Measurements from ENCODE around the gene TCF7L1. TPM values are rescaled to one million over a fixed set of nuclear protein-coding genes. Genes with fewer than 3 reads are reported as not detected.
"Not testable (repeated sequence)": the region's sequence is repeated elsewhere in the genome, so short reads cannot be mapped to it uniquely, and the experiment has no call there.

TCF7L1 gene
- total RNA-seq, 1 experiment from 2014 or later: 3.0 TPM

GRCh38 chr2:85310330-85310729 lies 177.1 kb downstream of the TCF7L1 start:
- no peaks in the 10 kb centered on the region for H3K9me3 Mint-ChIP-seq (ENCODE audit: low read depth, unreplicated experiment)
- CTCF ChIA-PET: interaction anchor here (0.6 kb wide), 1 partner anchor 975 kb away, joined by 4 read pairs; no protein-coding TSS in a partner anchor
- peaks cover 6% of the 10 kb centered on the region for H3K27me3 Mint-ChIP-seq (ENCODE audit: unreplicated experiment)
- H3K4me3 Mint-ChIP-seq (ENCODE audit: low read depth, unreplicated experiment): no peak overlapping the region
- BruUV-seq (replicated peaks): no TSS peak
- peaks cover 31% of the 10 kb centered on the region for H3K4me1 Mint-ChIP-seq (ENCODE audit: low read depth, unreplicated experiment)
- no peak for DNase-seq
- intact Hi-C loops (cut with micrococcal nuclease; ENCODE audit: unreplicated experiment): no loop called here
- H3K27ac Mint-ChIP-seq (ENCODE audit: unreplicated experiment): no peak overlapping the region
- peaks cover 8% of the 10 kb centered on the region for H3K36me3 Mint-ChIP-seq (ENCODE audit: insufficient read depth, unreplicated experiment)
- no peak for TF ChIP-seq CTCF (IDR thresholded peaks at IDR 0.05; ENCODE audit: unreplicated experiment)

GRCh38 chr2:85312404-85312803 lies 179.2 kb downstream of the TCF7L1 start:
- H3K36me3 Mint-ChIP-seq (ENCODE audit: insufficient read depth, unreplicated experiment): peaks cover 17% of the 10 kb centered on the region
- CTCF ChIA-PET: interaction anchor here (0.7 kb wide), 1 partner anchor 9 kb away, joined by 3 read pairs; no protein-coding TSS in a partner anchor
- no peak overlapping the region for H3K4me3 Mint-ChIP-seq (ENCODE audit: low read depth, unreplicated experiment)
- no peak for DNase-seq
- no TSS peak for BruUV-seq (replicated peaks)
- H3K4me1 Mint-ChIP-seq (ENCODE audit: low read depth, unreplicated experiment): peaks cover 22% of the 10 kb centered on the region
- TF ChIP-seq CTCF (IDR thresholded peaks at IDR 0.05; ENCODE audit: unreplicated experiment): no peak
- no peak overlapping the region for H3K27ac Mint-ChIP-seq (ENCODE audit: unreplicated experiment)
- no peaks in the 10 kb centered on the region for H3K27me3 Mint-ChIP-seq (ENCODE audit: unreplicated experiment)
- intact Hi-C loops (cut with micrococcal nuclease; ENCODE audit: unreplicated experiment): no loop called here
- H3K9me3 Mint-ChIP-seq (ENCODE audit: low read depth, unreplicated experiment): no peaks in the 10 kb centered on the region

GRCh38 chr2:85314884-85315242 lies 181.7 kb downstream of the TCF7L1 start:
- CTCF ChIA-PET: no interaction called here
- no peak for DNase-seq
- Mint-ChIP-seq H3K27me3 (ENCODE audit: unreplicated experiment) (no peaks in the 10 kb centered on the region), H3K4me3 (ENCODE audit: low read depth, unreplicated experiment) (no peak overlapping the region), H3K9me3 (ENCODE audit: low read depth, unreplicated experiment) (no peaks in the 10 kb centered on the region), H3K27ac (ENCODE audit: unreplicated experiment) (no peak overlapping the region), H3K4me1 (ENCODE audit: low read depth, unreplicated experiment) (peaks cover 5% of the 10 kb centered on the region), H3K36me3 (ENCODE audit: insufficient read depth, unreplicated experiment) (peaks cover 30% of the 10 kb centered on the region)
- BruUV-seq (replicated peaks): no TSS peak
- intact Hi-C loops (cut with micrococcal nuclease; ENCODE audit: unreplicated experiment): no loop called here
- TF ChIP-seq CTCF (IDR thresholded peaks at IDR 0.05; ENCODE audit: unreplicated experiment): no peak

- not testable (repeated sequence) for H3K27me3 Mint-ChIP-seq (ENCODE audit: unreplicated experiment)
These were observed 182.7 kb downstream of the TCF7L1 start for GRCh38 chr2:85315921-85316320.

GRCh38 chr2:85318222-85319074 lies 185.3 kb downstream of the TCF7L1 start:
- no peak overlapping the region for H3K4me3 Mint-ChIP-seq (ENCODE audit: low read depth, unreplicated experiment)
- H3K9me3 Mint-ChIP-seq (ENCODE audit: low read depth, unreplicated experiment): no peaks in the 10 kb centered on the region
- no peak for DNase-seq
- peaks cover 8% of the 10 kb centered on the region for H3K4me1 Mint-ChIP-seq (ENCODE audit: low read depth, unreplicated experiment)
- intact Hi-C loops (cut with micrococcal nuclease; ENCODE audit: unreplicated experiment): no loop called here
- CTCF ChIA-PET: interaction anchor here (0.6 to 1.1 kb wide), 4 partner anchors 18 to 344 kb away, joined by 3 to 7 read pairs (median 4); no protein-coding TSS in a partner anchor
- H3K27me3 Mint-ChIP-seq (ENCODE audit: unreplicated experiment): no peaks in the 10 kb centered on the region
- no peak overlapping the region for H3K27ac Mint-ChIP-seq (ENCODE audit: unreplicated experiment)
- no peak for TF ChIP-seq CTCF (IDR thresholded peaks at IDR 0.05; ENCODE audit: unreplicated experiment)
- peaks cover 64% of the 10 kb centered on the region for H3K36me3 Mint-ChIP-seq (ENCODE audit: insufficient read depth, unreplicated experiment)
- BruUV-seq (replicated peaks): no TSS peak

More at GRCh38 chr2:85315921-85316320, 182.7 kb downstream of the TCF7L1 start:
- BruUV-seq (replicated peaks); H3K27ac Mint-ChIP-seq (ENCODE audit: unreplicated experiment); intact Hi-C loops (cut with micrococcal nuclease; ENCODE audit: unreplicated experiment); DNase-seq; CTCF ChIA-PET; H3K9me3 Mint-ChIP-seq (ENCODE audit: low read depth, unreplicated experiment); H3K4me1 Mint-ChIP-seq (ENCODE audit: low read depth, unreplicated experiment); H3K4me3 Mint-ChIP-seq (ENCODE audit: low read depth, unreplicated experiment): not testable (repeated sequence)
- H3K36me3 Mint-ChIP-seq (ENCODE audit: insufficient read depth, unreplicated experiment): peaks cover 38% of the 10 kb centered on the region

All from Calu3 (cell line).